ENCODE data around the gene CRTC3. TPM values are rescaled to one million over a fixed set of nuclear protein-coding genes. Genes with fewer than 3 reads are reported as not detected.
"Not testable (repeated sequence)": the region's sequence is repeated elsewhere in the genome, so short reads cannot be mapped to it uniquely, and the experiment has no call there.

The CRTC3 gene
- total RNA-seq, 1 donor from 2014 or later, result 21.4 TPM

- no peaks in the 10 kb centered on the region for H3K36me3 ChIP-seq (ENCODE audit: insufficient read depth, low read length)
- no peak overlapping the region for H3K4me2 ChIP-seq (ENCODE audit: low read length)
- TF ChIP-seq EZH2 (IDR thresholded peaks at IDR 0.05; ENCODE audit: insufficient read depth, low read length), result no peak
- TF ChIP-seq CTCF (IDR thresholded peaks at IDR 0.05; ENCODE audit: insufficient read depth, low read depth, low read length), result no peak
- no peaks in the 10 kb centered on the region for H3K27me3 Mint-ChIP-seq (ENCODE audit: low read depth, unreplicated experiment)
- no peaks in the 10 kb centered on the region for H3K4me1 ChIP-seq (ENCODE audit: insufficient read depth, low read length)
- no peaks in the 10 kb centered on the region for H3K79me2 ChIP-seq (ENCODE audit: insufficient read depth, low read length)
- H3K36me3 Mint-ChIP-seq (ENCODE audit: low read depth, unreplicated experiment), result peaks cover 10% of the 10 kb centered on the region
- FAIRE-seq (no peak), DNase-seq (ENCODE audit: low read depth) (no peak)
- no peak overlapping the region for H3K27ac ChIP-seq (ENCODE audit: low read depth, low read length)
- no peak overlapping the region for H3K27ac Mint-ChIP-seq (ENCODE audit: unreplicated experiment)
- no peaks in the 10 kb centered on the region for H4K20me1 ChIP-seq (ENCODE audit: insufficient read depth, low read length)
- H3K9ac ChIP-seq (ENCODE audit: low read length), result no peak overlapping the region
- no peaks in the 10 kb centered on the region for H3K4me1 Mint-ChIP-seq (ENCODE audit: low read depth, unreplicated experiment)
- no peaks in the 10 kb centered on the region for H3K27me3 ChIP-seq (ENCODE audit: insufficient read depth, low read length)
- no peak overlapping the region for H3K4me3 ChIP-seq (ENCODE audit: insufficient read depth, low read depth, low read length)
- H3K9me3 ChIP-seq (ENCODE audit: insufficient read depth, low read depth, low read length), result no peaks in the 10 kb centered on the region
- H3K9me3 Mint-ChIP-seq (ENCODE audit: unreplicated experiment), result no peaks in the 10 kb centered on the region
- H3K4me3 Mint-ChIP-seq (ENCODE audit: unreplicated experiment), result no peak overlapping the region
- H2AFZ ChIP-seq (ENCODE audit: low read depth, low read length), result no peak overlapping the region
Measured at GRCh38 chr15:90512981-90513380, 16.7 kb upstream of the CRTC3 start.

DNA sequence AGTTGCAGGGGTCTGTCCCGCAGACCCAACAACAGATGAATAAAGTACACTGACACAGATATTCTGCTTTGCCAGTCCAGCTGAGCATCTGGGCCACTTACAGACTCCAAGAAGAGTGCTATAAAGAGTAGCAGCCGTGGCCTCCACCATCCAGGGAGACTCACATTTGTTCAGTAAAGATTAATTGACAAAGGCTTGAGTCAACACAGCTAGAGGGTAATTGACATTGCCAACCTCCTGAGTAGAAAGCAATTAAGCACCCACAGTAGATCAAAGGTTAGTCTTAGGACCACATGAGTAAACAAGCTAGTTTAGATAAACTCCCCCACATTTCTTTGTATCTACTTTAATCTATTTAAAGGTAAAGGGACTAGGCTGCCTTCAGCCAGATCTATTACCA, 16.3 kb upstream of the CRTC3 start:
- H3K27me3 ChIP-seq (ENCODE audit: insufficient read depth, low read length), result no peaks in the 10 kb centered on the region
- no peaks in the 10 kb centered on the region for H3K79me2 ChIP-seq (ENCODE audit: insufficient read depth, low read length)
- H3K4me3 ChIP-seq (ENCODE audit: insufficient read depth, low read depth, low read length), result no peak overlapping the region
- no peak overlapping the region for H3K9ac ChIP-seq (ENCODE audit: low read length)
- H4K20me1 ChIP-seq (ENCODE audit: insufficient read depth, low read length), result no peaks in the 10 kb centered on the region
- H3K27ac Mint-ChIP-seq (ENCODE audit: unreplicated experiment), result no peak overlapping the region
- FAIRE-seq (no peak), DNase-seq (ENCODE audit: low read depth) (peak; percentile 38)
- H3K27ac ChIP-seq (ENCODE audit: low read depth, low read length), result no peak overlapping the region
- no peaks in the 10 kb centered on the region for H3K9me3 Mint-ChIP-seq (ENCODE audit: unreplicated experiment)
- H3K27me3 Mint-ChIP-seq (ENCODE audit: low read depth, unreplicated experiment), result no peaks in the 10 kb centered on the region
- no peaks in the 10 kb centered on the region for H3K36me3 ChIP-seq (ENCODE audit: insufficient read depth, low read length)
- H3K4me2 ChIP-seq (ENCODE audit: low read length), result no peak overlapping the region
- no peak overlapping the region for H3K4me3 Mint-ChIP-seq (ENCODE audit: unreplicated experiment)
- no peaks in the 10 kb centered on the region for H3K4me1 ChIP-seq (ENCODE audit: insufficient read depth, low read length)
- H3K9me3 ChIP-seq (ENCODE audit: insufficient read depth, low read depth, low read length), result no peaks in the 10 kb centered on the region
- H2AFZ ChIP-seq (ENCODE audit: low read depth, low read length), result no peak overlapping the region
- TF ChIP-seq EZH2 (IDR thresholded peaks at IDR 0.05; ENCODE audit: insufficient read depth, low read length), result no peak
- no peak for TF ChIP-seq CTCF (IDR thresholded peaks at IDR 0.05; ENCODE audit: insufficient read depth, low read depth, low read length)
- no peaks in the 10 kb centered on the region for H3K4me1 Mint-ChIP-seq (ENCODE audit: low read depth, unreplicated experiment)
- peaks cover 13% of the 10 kb centered on the region for H3K36me3 Mint-ChIP-seq (ENCODE audit: low read depth, unreplicated experiment)

- not testable (repeated sequence) for H4K20me1 ChIP-seq (ENCODE audit: insufficient read depth, low read length); H3K27me3 ChIP-seq (ENCODE audit: insufficient read depth, low read length); H3K4me3 Mint-ChIP-seq (ENCODE audit: unreplicated experiment); H3K36me3 ChIP-seq (ENCODE audit: insufficient read depth, low read length); H3K4me2 ChIP-seq (ENCODE audit: low read length); H3K4me1 ChIP-seq (ENCODE audit: insufficient read depth, low read length); DNase-seq (ENCODE audit: low read depth); H3K27ac ChIP-seq (ENCODE audit: low read depth, low read length); H3K4me1 Mint-ChIP-seq (ENCODE audit: low read depth, unreplicated experiment); H3K9ac ChIP-seq (ENCODE audit: low read length); H3K27ac Mint-ChIP-seq (ENCODE audit: unreplicated experiment); H3K9me3 ChIP-seq (ENCODE audit: insufficient read depth, low read depth, low read length); FAIRE-seq; H3K9me3 Mint-ChIP-seq (ENCODE audit: unreplicated experiment); H2AFZ ChIP-seq (ENCODE audit: low read depth, low read length); H3K27me3 Mint-ChIP-seq (ENCODE audit: low read depth, unreplicated experiment); H3K4me3 ChIP-seq (ENCODE audit: insufficient read depth, low read depth, low read length); H3K79me2 ChIP-seq (ENCODE audit: insufficient read depth, low read length)
- peaks cover 11% of the 10 kb centered on the region for H3K36me3 Mint-ChIP-seq (ENCODE audit: low read depth, unreplicated experiment)
Measured at GRCh38 chr15:90513893-90514292, 15.8 kb upstream of the CRTC3 start.
